Measurements from ENCODE around the gene ACAP2.

DNA sequence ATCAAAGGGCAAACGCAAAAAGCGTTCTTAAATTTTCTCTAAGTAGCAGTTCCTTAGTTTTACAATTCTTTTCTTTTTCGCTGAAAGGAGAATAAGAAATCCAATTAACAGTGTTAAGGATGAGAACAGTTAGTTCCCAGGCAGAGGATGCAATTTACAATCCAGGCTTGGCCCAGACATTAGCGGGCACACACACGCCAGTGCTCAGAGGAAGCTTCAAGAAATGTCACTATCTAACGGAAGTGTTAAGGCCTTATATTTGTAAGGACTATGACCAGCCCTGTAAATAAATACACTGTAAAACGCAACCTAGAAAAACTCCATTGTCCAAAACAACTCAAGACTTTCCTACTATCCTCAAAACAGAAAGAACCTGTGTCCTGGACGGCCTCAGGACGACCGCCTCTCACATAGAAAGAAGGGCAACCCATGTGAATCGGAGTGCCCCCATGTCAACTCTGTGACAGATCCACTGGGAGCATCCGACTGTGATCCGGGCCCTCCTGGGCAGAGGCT lies 1.3 kb downstream of the ACAP2 start:
- TF ChIP-seq, protein P1, sequence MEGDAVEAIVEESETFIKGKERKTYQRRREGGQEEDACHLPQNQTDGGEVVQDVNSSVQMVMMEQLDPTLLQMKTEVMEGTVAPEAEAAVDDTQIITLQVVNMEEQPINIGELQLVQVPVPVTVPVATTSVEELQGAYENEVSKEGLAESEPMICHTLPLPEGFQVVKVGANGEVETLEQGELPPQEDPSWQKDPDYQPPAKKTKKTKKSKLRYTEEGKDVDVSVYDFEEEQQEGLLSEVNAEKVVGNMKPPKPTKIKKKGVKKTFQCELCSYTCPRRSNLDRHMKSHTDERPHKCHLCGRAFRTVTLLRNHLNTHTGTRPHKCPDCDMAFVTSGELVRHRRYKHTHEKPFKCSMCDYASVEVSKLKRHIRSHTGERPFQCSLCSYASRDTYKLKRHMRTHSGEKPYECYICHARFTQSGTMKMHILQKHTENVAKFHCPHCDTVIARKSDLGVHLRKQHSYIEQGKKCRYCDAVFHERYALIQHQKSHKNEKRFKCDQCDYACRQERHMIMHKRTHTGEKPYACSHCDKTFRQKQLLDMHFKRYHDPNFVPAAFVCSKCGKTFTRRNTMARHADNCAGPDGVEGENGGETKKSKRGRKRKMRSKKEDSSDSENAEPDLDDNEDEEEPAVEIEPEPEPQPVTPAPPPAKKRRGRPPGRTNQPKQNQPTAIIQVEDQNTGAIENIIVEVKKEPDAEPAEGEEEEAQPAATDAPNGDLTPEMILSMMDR (IDR thresholded peaks at IDR 0.05) = no peak
- TF ChIP-seq POLR2A (IDR thresholded peaks at IDR 0.05; ENCODE audit: low read depth) (no peak), POLR2AphosphoS5 (IDR thresholded peaks at IDR 0.05) (peak in 1 of 2 donors; percentile 19), EP300 (IDR thresholded peaks at IDR 0.05) (no peak)
